ENCODE measurements around the gene SIRT3.
"Not testable (repeated sequence)": the region's sequence is repeated elsewhere in the genome, so short reads cannot be mapped to it uniquely, and the experiment has no call there.

SIRT3 gene

DNA sequence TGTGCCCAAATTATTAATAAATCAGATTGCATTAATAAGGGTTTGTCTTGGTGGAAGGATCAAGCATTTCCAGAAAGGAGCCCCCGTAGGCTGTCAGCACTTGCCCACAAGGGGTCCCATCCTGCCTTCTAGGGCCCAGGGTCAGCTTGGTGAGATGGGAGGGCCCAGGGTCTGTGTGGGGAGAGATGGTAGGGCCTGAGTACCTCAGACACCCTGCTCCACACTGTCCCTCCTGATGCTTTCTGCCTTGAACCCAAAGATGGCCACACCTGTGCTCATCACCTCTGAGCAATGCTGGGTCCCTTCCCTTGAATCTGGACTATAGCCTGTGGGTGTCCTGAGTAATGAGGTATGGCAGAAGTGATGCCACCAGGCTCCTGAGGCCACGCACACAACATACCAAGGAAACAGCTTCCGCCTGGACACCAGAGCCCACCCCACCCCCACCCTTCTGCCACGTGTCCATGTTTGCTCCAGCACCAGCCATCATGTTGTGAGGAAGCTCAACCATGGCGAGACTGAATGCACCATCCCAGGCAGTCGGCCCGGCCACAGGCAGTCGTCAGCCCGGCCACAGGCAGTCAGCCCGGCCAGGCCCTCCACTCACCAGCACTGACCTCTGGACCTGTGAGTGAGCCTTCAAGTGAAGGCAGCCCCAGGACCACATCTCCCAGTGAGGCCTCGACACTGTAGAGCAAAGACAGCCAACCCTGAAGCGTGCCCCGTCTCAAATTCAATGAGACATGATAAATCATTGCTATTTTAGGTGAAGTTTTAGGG, 35.7 kb downstream of the SIRT3 start:
- no peak overlapping the region for H3K4me3 ChIP-seq (ENCODE audit: low read length)
- TF ChIP-seq, protein P1, sequence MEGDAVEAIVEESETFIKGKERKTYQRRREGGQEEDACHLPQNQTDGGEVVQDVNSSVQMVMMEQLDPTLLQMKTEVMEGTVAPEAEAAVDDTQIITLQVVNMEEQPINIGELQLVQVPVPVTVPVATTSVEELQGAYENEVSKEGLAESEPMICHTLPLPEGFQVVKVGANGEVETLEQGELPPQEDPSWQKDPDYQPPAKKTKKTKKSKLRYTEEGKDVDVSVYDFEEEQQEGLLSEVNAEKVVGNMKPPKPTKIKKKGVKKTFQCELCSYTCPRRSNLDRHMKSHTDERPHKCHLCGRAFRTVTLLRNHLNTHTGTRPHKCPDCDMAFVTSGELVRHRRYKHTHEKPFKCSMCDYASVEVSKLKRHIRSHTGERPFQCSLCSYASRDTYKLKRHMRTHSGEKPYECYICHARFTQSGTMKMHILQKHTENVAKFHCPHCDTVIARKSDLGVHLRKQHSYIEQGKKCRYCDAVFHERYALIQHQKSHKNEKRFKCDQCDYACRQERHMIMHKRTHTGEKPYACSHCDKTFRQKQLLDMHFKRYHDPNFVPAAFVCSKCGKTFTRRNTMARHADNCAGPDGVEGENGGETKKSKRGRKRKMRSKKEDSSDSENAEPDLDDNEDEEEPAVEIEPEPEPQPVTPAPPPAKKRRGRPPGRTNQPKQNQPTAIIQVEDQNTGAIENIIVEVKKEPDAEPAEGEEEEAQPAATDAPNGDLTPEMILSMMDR (IDR thresholded peaks at IDR 0.05; ENCODE audit: insufficient read depth, low read depth, low read length, missing control alignments) = no peak
- DNase-seq (ENCODE audit: low read depth) = no peak

DNA sequence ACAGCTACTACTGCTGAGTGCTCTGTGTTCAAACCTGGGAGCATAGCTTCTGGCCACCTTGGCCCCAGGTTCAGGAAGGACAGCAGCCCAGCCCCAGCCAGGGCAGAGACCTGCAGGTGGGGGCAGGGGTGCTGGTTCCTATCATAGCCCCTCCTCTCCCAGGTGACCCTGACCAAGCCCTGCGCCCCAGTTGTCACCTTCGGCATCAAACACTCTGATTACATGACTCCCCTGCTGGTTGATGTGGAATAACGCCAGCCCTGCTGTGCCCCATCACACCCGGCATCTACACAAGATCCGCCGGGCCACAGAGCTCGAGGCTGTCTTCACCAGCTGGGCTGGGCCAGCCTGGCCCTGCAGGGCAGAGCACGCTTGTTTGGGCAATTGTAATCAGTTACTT, 36.4 kb downstream of the SIRT3 start:
- H3K4me3 ChIP-seq (ENCODE audit: low read length) = no peak overlapping the region
- DNase-seq (ENCODE audit: low read depth) = no peak
- TF ChIP-seq, protein P1 (IDR thresholded peaks at IDR 0.05; ENCODE audit: insufficient read depth, low read depth, low read length, missing control alignments) = no peak

DNA sequence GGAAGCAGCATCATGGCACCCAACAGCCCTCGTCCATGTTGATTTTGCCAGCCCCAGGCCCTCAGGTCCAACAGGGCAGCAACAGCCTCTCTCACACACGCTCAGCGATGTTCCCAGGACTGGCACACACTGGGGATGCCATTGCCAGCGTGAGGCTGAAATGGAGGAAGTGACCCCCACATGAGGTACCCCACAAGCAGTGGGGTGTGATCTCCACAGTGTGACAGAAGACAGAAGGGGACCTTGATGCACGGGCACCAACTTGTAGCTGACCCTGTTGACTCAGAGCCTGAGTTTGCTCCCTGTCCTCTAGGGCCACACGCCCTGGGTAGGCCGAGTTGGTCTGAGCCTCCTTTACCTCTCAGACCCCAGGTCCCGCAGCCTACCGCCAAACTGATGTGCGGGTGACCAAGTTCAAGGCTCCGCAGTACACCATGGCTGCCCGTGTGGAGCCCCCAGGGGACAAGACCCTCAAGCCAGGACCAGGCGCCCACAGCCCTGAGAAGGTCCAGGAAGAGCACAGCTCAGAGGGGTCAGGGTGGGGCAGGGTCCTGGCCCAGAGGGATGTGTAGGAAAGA, 37.0 kb downstream of the SIRT3 start:
- DNase-seq (ENCODE audit: low read depth) = no peak
- TF ChIP-seq, protein P1 (IDR thresholded peaks at IDR 0.05; ENCODE audit: insufficient read depth, low read depth, low read length, missing control alignments) = no peak
- no peak overlapping the region for H3K4me3 ChIP-seq (ENCODE audit: low read length)

DNA sequence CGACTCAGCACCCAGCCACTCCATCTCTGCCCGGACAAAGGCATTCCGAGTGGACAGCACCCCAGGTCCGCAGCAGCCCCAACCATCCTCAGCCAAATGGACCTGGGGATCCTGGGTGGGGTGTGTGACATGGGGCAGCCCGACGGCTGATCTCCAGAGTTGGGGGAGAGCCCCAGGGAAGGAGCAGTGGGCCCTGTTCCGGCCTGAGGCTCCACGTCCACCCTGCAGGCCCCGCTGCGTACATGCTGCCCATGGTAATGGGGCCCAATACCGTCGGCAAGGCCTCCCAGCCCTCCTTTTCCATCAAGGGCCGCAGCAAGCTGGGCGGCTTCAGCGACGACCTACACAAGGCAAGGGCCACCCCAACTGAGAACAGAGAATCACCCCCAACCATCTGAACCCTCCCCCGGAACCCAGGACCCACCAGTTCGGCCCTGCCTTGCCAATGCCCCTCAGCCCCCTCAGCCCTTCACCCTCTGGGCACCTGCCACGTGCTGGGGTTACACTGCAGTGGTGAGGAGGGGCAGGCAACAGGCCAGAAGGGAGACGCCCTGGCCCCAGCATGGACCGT, 37.8 kb downstream of the SIRT3 start:
- no peak for DNase-seq (ENCODE audit: low read depth)
- H3K4me3 ChIP-seq (ENCODE audit: low read length) = no peak overlapping the region
- TF ChIP-seq, protein P1 (IDR thresholded peaks at IDR 0.05; ENCODE audit: insufficient read depth, low read depth, low read length, missing control alignments) = no peak

DNA sequence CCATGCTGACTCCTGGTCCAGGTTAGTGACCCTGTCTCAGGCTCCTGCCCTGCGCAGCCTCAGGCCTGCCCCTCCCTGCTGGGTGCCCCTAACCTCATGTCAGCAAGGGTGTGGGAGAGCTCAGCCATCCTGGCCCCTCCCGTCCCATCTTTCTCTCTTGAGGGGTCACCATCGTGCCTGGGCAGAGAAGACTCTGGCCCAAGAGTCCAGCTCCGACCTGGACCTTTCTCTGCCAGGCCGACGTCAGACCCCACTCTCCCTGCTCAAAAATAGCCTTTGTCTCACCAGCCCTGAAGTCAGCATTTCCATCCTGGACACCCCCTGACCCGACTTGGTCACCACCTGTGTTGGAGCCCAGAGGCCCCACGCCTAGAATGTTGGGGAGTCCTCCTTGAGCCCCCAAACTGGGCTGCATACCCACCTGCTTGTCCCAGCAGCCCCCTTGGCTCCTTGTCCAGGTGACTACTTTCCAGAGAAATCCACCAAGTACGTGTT, 38.4 kb downstream of the SIRT3 start:
- TF ChIP-seq, protein P1 (IDR thresholded peaks at IDR 0.05; ENCODE audit: insufficient read depth, low read depth, low read length, missing control alignments) = no peak
- DNase-seq (ENCODE audit: low read depth) = no peak
- H3K4me3 ChIP-seq (ENCODE audit: low read length) = no peak overlapping the region

DNA sequence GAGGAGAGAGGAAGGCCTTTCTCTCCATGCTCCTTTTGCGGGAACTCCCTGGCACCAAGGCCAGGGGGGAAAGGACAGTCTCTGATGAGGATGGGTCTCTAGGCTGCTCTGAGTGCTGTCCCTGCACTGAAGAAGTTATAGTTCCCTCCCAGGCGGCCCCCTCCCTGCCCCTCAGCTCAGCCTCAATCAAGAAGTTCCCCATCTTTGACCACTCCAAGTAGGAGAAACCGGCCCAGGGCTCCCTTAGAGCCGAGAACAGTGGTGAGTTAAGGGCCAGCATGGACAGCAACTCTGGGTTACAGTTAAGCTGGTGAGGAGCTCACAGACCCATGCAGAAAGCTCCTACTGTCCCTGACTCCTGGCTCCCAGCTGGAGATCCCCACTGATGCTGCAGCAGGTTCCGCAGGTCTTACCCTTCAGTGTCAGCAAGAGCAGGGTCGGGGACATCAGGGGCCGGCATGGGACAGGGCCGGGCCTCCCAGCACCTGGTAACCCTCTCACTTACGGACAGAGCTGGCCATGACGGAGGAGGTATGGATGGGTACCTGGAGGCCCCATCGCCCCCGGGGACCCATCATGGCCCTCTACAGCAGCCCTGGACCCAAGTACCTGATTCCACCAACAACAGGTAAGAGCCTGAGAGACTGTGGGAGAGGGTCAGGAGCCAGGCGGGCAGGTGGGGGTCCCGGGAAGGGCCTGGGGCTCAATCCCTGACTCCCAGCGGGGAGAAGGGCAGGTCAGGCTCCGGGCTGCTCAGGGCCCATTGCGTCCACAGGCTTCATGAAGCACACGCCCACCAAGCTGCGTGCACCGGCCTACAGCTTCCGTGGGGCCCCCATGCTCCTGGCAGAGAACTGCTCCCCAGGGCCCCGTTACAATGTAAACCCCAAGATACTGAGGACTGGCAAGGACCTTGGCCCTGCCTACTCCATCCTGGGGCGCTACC, 39.1 kb downstream of the SIRT3 start:
- DNase-seq (ENCODE audit: low read depth) = no peak
- TF ChIP-seq, protein P1 (IDR thresholded peaks at IDR 0.05; ENCODE audit: insufficient read depth, low read depth, low read length, missing control alignments) = no peak
- H3K4me3 ChIP-seq (ENCODE audit: low read length) = no peak overlapping the region

DNA sequence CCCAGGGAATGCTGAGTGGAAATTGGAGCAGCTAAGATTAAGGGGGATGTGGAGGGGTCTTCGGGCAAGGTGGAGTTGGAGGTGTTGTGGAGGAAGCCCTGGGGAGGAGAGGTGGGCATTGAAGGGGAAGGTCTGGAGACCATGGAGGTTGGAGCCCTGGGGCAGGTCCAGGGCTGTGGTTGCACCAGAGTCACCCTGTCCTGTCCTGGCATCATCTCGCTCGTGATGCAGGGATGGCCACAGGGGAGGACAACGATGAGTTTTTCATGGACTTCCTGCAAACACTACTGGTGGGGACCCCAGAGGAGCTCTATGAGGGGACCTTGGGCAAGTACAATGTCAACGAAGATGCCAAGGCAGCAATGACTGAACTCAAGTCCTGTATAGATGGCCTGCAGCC, 42.7 kb downstream of the SIRT3 start:
- DNase-seq (ENCODE audit: low read depth); H3K4me3 ChIP-seq (ENCODE audit: low read length): not testable (repeated sequence)

DNA sequence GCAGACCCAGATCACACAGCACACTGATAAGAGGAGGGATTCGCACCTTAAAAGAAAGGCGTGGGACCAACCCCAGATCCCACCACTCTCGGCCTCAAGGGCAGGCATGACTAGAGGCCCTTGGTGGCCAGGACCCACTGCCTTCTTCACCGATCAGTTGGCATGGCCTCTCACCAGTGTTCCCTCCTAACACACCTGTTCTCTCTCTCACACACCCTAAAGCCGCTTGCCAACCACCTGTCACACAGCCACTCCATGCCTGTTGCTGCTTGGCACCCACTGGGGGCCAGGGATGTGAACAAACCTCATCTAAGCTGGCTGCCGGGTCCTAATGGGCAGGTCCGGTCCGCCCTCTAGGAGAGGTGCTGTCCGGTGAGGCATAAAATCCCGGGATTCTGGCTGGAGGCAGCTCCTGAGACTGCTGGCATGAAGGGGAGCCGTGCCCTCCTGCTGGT, 43.4 kb downstream of the SIRT3 start, which contains the start of gene SCGB1C1:
Gene SCGB1C1 (plus strand): TSS at position 405 of the 455 bp plus-strand sequence. CDS start 22 bp downstream, at position 427.
- DNase-seq (ENCODE audit: low read depth); H3K4me3 ChIP-seq (ENCODE audit: low read length): not testable (repeated sequence)
